GM19043 (cell line): ENCODE results near the gene WBP2.
"Not testable (repeated sequence)": the region's sequence is repeated elsewhere in the genome, so short reads cannot be mapped to it uniquely, and the experiment has no call there.

Experiments used
- ATAC-seq: cut with Tn5 transposase; IDR thresholded peaks from one replicate; pipeline ENCODE4 v1.9.1; 2021; ENCODE audit warnings: low read depth; ENCODE audit not compliant: unreplicated experiment

The WBP2 gene

DNA sequence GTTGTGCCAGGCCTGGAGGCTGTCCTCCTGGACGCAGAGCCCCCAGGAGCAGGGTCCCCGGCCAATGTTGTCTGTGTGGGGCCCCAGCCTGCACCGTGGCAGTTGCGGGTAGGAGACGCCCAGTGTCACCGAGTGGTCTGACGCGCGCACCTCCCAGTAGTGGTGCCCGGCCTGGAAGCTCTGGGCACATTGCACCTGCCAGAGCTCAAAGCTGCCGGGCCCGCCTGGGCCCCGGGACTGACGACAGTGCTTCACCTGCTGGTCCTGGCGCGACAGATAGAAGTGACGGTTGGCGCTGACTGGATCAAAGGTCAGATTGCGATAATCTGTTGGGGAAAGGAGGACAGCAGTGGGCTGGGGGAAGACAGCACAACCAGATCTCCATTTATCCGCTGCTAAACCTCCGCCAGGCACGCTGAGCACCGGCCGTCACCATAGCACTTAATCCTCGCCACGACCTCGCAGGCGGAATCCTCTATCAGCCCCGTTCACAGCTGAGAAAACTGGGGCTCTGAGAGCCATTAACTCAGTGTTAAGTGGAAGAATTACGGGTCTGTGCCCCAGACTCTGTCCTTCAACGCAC is 36.0 kb upstream of the WBP2 start:
- no peak for ATAC-seq

DNA sequence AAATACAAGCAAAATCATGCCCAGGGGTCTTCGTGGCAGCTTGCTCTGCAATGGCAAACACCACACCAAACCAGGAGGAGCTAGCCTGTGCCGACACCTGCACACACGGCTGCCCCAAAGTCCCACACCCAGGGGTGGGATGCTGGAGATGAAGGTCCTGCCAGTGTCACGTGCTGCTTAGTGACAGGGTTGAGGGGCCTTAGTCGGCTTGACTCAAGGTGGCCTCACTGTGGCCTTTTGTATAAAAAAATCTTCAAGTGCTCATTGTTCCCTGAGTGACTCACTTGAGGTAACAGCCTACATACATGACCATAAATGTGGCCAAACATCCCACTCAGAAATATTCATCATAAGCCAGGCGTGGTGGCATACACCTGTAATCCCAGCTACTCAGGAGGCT is 34.3 kb upstream of the WBP2 start:
- ATAC-seq, result no peak

DNA sequence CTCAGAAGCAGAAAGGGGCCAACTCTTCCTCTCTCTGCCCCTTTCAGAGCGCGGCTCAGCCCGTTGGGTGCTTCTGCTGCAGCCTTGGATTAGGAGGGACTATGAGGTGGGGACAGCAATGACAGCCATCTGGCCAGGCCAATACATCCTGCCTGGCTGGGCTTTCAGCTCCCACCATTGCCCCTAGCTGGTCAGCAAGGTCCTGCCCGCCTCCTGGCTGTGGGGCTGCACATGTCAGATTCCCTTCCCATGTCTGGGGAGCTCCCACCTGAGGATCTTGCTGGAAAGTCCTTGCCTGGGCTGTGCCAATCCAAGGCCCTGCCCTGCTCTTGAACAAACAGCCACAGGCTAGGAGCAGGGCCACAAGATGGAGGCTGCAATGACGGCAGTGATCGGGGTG is 33.3 kb upstream of the WBP2 start:
- no peak for ATAC-seq

DNA sequence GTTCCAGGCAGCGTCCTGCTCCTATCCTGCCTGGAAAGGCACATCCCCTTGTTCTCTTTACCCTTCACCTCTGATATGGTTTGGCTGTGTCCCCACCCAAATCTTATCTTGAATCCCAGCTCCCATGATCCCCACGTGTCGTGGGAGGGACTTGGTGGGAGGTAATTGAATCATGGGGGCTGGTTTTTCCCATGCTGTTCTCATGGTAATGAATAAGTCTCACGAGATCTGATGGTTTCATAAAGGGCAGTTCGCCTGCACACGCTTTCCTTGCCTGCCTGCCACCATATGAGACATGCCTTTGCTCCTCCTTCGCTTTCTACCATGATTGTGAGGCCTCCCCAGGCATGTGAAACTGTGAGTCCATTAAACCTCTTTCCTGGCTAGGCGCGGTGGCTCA is 30.7 kb upstream of the WBP2 start:
- ATAC-seq, result not testable (repeated sequence)

GRCh38 chr17:75885431-75885830 is 30.3 kb upstream of the WBP2 start:
- ATAC-seq, result no peak

GRCh38 chr17:75881678-75882454 is 26.7 kb upstream of the WBP2 start:
- no peak for ATAC-seq

GRCh38 chr17:75880266-75880665 is 25.1 kb upstream of the WBP2 start:
- ATAC-seq, result no peak

DNA sequence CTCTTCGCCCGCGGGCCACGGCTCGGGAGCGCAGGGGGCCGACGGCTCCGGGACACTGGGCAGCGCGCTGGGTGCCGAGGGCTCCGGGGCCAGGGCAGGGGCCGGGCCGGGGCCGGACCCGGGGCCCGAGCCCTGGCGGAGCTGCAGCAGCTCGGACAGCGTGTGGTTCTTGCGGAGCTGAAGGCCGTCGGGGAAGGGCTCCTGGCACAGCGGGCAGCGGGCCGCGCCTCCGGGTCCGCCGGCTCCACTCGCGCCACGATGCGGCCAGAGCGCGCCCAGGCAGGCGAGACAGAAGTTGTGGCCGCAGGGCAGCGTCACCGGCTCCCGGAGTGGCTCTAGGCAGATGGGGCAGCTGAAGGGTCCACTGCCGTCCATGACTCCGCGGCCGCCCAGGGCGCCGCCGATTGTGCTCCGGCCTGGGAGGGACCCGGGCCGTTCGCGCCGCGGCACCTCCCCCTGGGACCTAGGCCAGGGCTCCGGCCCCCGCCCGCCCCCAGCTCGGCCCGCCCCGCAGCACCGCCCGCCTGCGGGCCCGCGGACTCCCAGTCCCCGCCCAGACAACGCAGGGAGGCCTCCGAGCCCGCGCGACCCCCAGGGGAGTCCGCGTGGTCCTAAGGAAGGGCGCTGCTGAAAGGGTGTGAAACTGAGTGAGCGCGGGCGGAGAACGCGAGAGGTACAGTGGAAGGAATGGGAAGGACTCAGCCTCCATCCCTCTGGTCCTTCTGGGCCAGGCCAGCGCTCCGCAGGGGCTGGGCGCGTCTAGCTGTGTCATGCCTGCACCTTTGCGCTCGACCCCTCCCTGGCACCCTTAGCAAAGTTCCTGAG is 23.3 kb upstream of the WBP2 start, which contains the start of gene TRIM47:
Gene TRIM47 (minus strand): TSS at position 408 of the 825 bp plus-strand sequence. CDS start 33 bp downstream, at position 375.
- peak; percentile 12 for ATAC-seq

DNA sequence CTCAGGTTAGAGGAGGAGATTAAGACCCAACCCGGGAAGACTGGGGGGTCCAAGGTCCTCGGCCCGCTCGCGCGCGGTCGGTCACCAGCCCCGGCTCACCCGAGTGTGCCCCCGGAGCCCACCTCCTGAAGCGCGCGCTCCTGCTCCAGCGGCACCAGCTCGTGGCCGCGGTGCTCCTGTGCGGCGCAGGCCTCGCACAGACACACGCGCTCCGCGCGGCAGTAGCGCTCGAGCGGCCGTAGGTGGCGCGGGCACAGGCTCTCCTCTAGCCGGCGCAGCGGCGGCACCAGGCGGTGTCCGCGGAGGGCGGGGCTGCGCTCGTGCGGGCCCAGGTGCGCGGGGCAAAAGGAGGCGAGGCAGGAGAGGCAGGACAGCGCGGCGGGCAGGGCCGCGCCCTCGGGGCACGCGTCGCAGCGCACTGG is 22.6 kb upstream of the WBP2 start:
- ATAC-seq, result peak; percentile 61

DNA sequence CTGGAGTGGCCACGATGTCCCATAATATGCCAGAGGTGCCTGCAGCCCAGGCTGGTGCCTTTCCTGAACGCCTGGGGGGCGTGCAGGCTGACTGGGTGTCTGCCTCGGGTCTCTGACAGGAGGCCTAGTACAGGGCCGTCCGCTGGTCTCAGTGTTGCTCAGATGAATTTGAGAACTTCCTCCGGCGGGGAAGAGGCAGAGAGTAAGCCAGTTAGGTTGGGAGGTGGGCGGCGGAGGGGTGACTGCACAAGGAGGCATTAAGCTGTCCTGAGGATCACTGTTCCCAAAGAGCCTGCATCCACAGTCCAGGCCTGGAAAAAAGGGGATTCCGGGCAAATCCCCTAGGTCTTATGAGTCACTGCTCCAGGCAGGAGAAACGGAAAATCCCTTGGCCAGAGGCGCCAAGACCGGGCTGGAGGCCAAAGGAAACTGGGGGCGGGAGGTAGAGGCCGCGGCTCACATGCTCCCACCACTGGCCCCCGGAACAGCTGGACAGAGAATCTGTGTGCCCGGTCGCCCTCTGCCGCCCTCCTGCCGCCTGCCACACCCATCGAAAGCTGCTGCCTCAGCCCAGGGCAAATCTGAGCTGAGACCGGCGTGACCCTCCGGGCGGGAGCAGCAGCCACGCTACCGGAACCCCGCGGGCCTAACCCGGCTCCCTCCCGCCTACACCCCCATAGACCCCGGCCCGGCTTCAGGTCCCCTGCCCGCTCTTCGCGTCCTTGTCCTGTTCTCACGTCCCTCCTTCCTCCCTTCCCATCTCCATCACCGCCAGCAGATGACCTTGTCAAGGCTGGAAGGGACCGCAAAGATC is 22.0 kb upstream of the WBP2 start:
- no peak for ATAC-seq

GRCh38 chr17:75876190-75876937 is 21.2 kb upstream of the WBP2 start:
- ATAC-seq, result no peak

GRCh38 chr17:75875940-75876189 is 20.7 kb upstream of the WBP2 start:
- no peak for ATAC-seq

GRCh38 chr17:75875182-75875939 is 20.2 kb upstream of the WBP2 start:
- no peak for ATAC-seq

- ATAC-seq, result no peak
These were observed 19.4 kb upstream of the WBP2 start for GRCh38 chr17:75874323-75875181.

DNA sequence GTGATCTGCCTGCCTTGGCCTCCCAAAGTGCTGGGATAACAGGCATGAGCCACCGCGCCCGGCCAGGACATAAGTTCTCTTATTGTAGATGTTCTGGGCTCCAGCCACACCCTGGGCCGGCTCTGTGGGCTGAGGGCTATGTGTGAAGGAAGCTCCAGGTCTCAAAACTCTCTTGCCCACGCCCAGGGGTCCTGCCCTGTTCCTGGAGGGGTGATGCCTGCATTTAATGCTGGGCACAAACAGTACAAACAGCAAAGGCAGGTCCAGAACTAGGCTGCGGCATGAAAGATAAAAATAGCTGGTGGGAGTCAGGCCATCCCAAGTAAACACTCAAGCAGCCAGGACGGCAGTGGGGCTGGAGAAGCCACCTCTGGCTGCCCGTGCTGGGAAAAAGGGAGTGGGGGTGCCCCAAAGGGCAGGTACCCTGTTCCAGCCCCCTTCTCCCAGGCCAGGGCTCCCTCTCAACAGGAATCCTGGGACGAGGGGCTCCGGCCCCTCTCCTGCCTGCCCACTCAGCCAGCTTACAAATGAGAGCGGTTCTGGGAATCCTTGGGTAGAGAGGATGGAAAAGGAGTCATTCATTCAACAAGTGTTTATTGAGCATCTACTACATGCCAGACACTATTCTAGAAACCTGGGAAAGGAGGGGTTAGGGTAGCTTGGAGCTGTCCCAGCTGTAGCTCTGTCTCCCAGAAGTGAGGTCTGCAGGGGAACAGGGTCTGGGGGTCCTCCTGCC is 18.6 kb upstream of the WBP2 start:
- no peak for ATAC-seq

DNA sequence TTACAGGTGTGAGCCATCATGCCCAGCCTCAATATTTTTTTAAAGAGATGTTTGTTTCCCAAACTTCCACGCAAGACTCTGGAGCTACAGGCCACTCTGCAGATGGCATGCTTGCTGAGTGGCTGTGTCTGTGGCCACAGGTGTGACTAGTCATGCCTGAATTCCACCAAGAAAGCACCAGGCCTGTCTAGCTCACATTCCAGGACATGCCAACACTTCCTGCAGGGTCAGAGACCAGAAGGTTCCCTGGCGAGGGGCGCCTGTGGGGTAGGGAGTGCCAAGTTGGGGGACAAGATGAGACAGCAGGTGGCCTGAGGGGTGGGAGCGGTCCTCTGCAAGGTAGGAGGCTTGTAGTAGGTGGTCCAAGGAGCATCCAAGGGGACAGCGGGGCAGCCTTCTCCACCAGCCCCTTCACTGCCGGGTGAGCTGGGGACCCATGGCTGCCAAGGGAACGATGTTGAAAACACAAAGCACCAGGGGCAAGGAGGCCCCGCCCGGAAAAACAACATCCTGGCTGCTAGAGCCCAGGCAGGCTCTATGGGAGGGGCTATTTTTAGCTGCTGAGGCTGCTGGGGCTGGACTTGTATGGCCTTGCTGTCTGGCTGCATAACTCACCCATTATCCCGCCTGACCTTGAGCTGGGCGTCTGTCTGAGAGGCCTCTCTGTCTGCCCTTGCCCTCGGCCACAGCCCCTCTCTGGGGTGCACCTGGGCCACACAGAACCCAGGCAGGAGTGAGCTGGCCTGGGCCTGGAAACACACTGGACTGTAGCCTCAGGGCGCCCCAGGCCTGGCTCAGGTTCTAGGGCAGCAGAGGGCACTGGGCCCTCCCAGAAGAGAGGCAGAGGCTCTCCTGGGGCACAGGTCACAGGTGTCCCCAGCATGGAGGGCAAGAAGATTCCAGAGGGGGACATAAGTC is 17.6 kb upstream of the WBP2 start:
- ATAC-seq, result no peak

- ATAC-seq, result not testable (repeated sequence)
These were observed 15.1 kb upstream of the WBP2 start for GRCh38 chr17:75870228-75870627.
